Panc1 (cell line): Measurements from ENCODE around the gene STAMBP. TPM values are rescaled to one million over a fixed set of nuclear protein-coding genes. Genes with fewer than 3 reads are reported as not detected.

Source experiments
- ATAC-seq: fragments of 200-7000 bp; cut with Tn5 transposase; 2 replicates; pipeline ENCODE4 v1.9.1; 2020; ENCODE audit warnings: mild to moderate bottlenecking, moderate library complexity
- BruUV-seq: library from RNA; stranded (reverse); fragments of 400-500 nt; replicated peaks from 2 replicates; lab custom pipeline; 2021; lab: Mats Ljungman, UMichigan
- CTCF ChIA-PET: fragments of 300-600 bp; sonication (Branson Sonifier 250); formaldehyde crosslinking; loops from one replicate; lab custom pipeline; 2022; ENCODE audit warnings: antibody characterized with exemption; lab: Charles Lee
- POLR2A ChIA-PET: fragments of 300-600 bp; sonication (Branson Sonifier 250); formaldehyde crosslinking; loops from one replicate; lab custom pipeline; 2022; ENCODE audit warnings: antibody characterized with exemption; lab: Charles Lee
- DNase-seq: peaks from one replicate; pipeline ENCODE4 v3.0.0-alpha.2; 2010; ENCODE audit warnings: low read depth, low spot score
- H3K27ac ChIP-seq: 2 replicates; pipeline ENCODE4 v1.5.1; 2011; ENCODE audit warnings: mild to moderate bottlenecking, low read length, inconsistent platforms
- H3K27me3 ChIP-seq: fragments of 200-500 bp; sonication (Bioruptor generic); 2 replicates; pipeline ENCODE4 v1.6.0; 2014; ENCODE audit warnings: low read length, inconsistent platforms; ENCODE audit not compliant: control insufficient read depth, insufficient read depth
- H3K36me3 ChIP-seq: fragments of 200-500 bp; sonication (Bioruptor generic); 2 replicates; pipeline ENCODE4 v1.5.1; 2014; ENCODE audit warnings: inconsistent platforms, mild to moderate bottlenecking, low read length, moderate library complexity; ENCODE audit not compliant: control insufficient read depth, insufficient read depth
- H3K4me1 ChIP-seq: 2 replicates; pipeline ENCODE4 v1.5.1; 2011; ENCODE audit warnings: inconsistent platforms, mild to moderate bottlenecking, low read length, moderate library complexity; ENCODE audit not compliant: control insufficient read depth, insufficient read depth
- H3K4me3 ChIP-seq, 2 experiments: 2 replicates each; pipeline ENCODE4 v1.5.1; 2011 to 2012; ENCODE audit warnings: low read depth in 2 of 2, low read length in 2 of 2, mild to moderate bottlenecking in 2 of 2, inconsistent platforms in 1 of 2, moderate library complexity in 1 of 2
- H3K9me3 ChIP-seq: fragments of 200-500 bp; sonication (Bioruptor generic); 2 replicates; pipeline ENCODE4 v1.5.1; 2014; ENCODE audit warnings: low read depth, mild to moderate bottlenecking, inconsistent platforms, low read length, moderate library complexity; ENCODE audit not compliant: control insufficient read depth, insufficient read depth
- CTCF ChIP-seq: fragments of 450-650 bp; IDR thresholded peaks from 2 replicates; pipeline ENCODE4 v1.5.1; 2017; ENCODE audit warnings: mild to moderate bottlenecking
- POLR2AphosphoS5 ChIP-seq: IDR thresholded peaks from 2 replicates; pipeline ENCODE4 v1.6.1; 2012; ENCODE audit warnings: mild to moderate bottlenecking, low read depth, low read length, moderate library complexity
- REST ChIP-seq, 2 experiments: IDR thresholded peaks; 2 replicates each; pipeline ENCODE4 v1.6.1; 2011 to 2012; ENCODE audit warnings: low read depth in 2 of 2, control low read depth in 1 of 2, low read length in 1 of 2, mild to moderate bottlenecking in 1 of 2, moderate library complexity in 1 of 2; ENCODE audit not compliant: insufficient read depth in 1 of 2
- SIN3A ChIP-seq: IDR thresholded peaks from 2 replicates; pipeline ENCODE4 v1.6.1; 2012; ENCODE audit warnings: low read depth, mild to moderate bottlenecking, low read length, moderate library complexity, borderline replicate concordance; ENCODE audit not compliant: insufficient read depth
- TCF7L2 ChIP-seq: IDR thresholded peaks from 2 replicates; pipeline ENCODE4 v1.6.1; 2011; ENCODE audit warnings: mild to moderate bottlenecking, low read depth, low read length, inconsistent platforms
- in situ Hi-C: cut with HindIII; loops from 2 replicates; pipeline ENCODE4 v1.10.0; 2016; ENCODE audit warnings: low sequenced_read_pairs, low pct_unique_long_range_greater_than_20kb
- intact Hi-C: fragments of 100-400 bp; cut with micrococcal nuclease; formaldehyde crosslinking; loops from one replicate; pipeline ENCODE4 v1.10.0; 2022; ENCODE audit not compliant: unreplicated experiment
- total RNA-seq: library from RNA; stranded (reverse); gene quantifications from one replicate; pipeline ENCODE4 v1.2.1, GENCODE V29; 2021; ENCODE audit not compliant: unreplicated experiment

STAMBP gene
- total RNA-seq, 1 experiment from 2014 or later = 49.0 TPM

- Histone ChIP-seq H3K36me3 (no peaks in the 10 kb centered on the region; the same call in 1 of the 2 replicates), H3K9me3 (no peaks in the 10 kb centered on the region), H3K4me1 (peaks cover 5% of the 10 kb centered on the region; the same call in 1 of the 2 replicates), H3K4me3 (no peak overlapping the region), H3K27me3 (no peaks in the 10 kb centered on the region), H3K27ac (no peak overlapping the region)
- intact Hi-C loops (no loop called here), in situ Hi-C loops (no loop called here)
- POLR2A ChIA-PET = interaction anchor here (0.7 kb wide), 1 partner anchor 87 kb away, joined by 3 read pairs; the partner anchor contains the start of gene TPRKB
- peak; percentile 80; the same call in 1 of the 2 replicates for TF ChIP-seq CTCF
- no peak for TF ChIP-seq SIN3A
- peak; percentile 71 for DNase-seq
- BruUV-seq = no TSS peak
- CTCF ChIA-PET = interaction anchor here (0.7 to 1.4 kb wide), 4 partner anchors 255 to 511 kb away, joined by 3 to 4 read pairs (median 4); no protein-coding TSS in a partner anchor
- ATAC-seq = no peak; the same call in 1 of the 2 replicates
Observed at GRCh38 chr2:73823916-73824523, 4.7 kb upstream of the STAMBP start.

GRCh38 chr2:73825408-73825807 is 3.4 kb upstream of the STAMBP start:
- no peak for ATAC-seq
- ChIA-PET CTCF (no interaction called here), POLR2A (no interaction called here)
- H3K27ac ChIP-seq = no peak overlapping the region
- H3K9me3 ChIP-seq = no peaks in the 10 kb centered on the region
- DNase-seq = no peak
- no peaks in the 10 kb centered on the region for H3K27me3 ChIP-seq
- TF ChIP-seq SIN3A (no peak), CTCF (no peak), REST (IDR thresholded peaks at IDR 0.05; ENCODE audit: insufficient read depth in 1 of 2, low read depth in 2 of 2, low read length in 1 of 2) (no peak), POLR2AphosphoS5 (no peak), TCF7L2 (no peak)
- no peak overlapping the region for H3K4me3 ChIP-seq
- peaks cover 5% of the 10 kb centered on the region; the same call in 1 of the 2 replicates for H3K36me3 ChIP-seq
- in situ Hi-C loops = no loop called here
- no TSS peak for BruUV-seq
- intact Hi-C loops = no loop called here
- H3K4me1 ChIP-seq = peaks cover 14% of the 10 kb centered on the region
